HG02973 (cell line): ENCODE data around the gene DDIT4.
"Not testable (repeated sequence)": the region's sequence is repeated elsewhere in the genome, so short reads cannot be mapped to it uniquely, and the experiment has no call there.

ENCODE experiments used
- ATAC-seq: cut with Tn5 transposase; IDR thresholded peaks from one replicate; pipeline ENCODE4 v1.9.1; 2021; ENCODE audit warnings: moderate library complexity; ENCODE audit not compliant: unreplicated experiment

Gene DDIT4, protein sequence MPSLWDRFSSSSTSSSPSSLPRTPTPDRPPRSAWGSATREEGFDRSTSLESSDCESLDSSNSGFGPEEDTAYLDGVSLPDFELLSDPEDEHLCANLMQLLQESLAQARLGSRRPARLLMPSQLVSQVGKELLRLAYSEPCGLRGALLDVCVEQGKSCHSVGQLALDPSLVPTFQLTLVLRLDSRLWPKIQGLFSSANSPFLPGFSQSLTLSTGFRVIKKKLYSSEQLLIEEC

GRCh38 chr10:72273410-72274212, at the start of gene DDIT4:
TSS of gene DDIT4 (plus strand) at chr10:72273924. CDS start at chr10:72274217, 293 bp downstream.
- peak; percentile 85 for ATAC-seq

DNA sequence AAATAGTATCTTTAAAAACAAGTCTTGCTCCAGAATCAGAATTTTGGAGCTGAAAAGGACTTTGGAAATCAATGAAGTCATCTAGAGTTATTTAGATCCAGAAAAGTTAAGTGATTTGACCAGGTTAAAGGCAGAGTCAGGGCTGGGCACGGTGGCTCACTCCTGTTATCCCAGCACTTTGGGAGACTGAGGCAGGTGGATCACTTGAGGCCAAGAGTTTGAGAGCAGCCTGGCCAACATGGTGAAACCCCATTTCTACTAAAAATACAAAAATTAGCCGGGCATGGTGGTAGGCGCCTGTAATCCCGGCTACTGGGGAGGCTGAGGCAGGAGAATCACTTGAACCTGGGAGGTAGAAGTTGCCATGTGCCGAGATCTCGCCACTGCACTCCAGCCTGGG, 49.5 kb upstream of the DDIT4 start:
- ATAC-seq = not testable (repeated sequence)

DNA sequence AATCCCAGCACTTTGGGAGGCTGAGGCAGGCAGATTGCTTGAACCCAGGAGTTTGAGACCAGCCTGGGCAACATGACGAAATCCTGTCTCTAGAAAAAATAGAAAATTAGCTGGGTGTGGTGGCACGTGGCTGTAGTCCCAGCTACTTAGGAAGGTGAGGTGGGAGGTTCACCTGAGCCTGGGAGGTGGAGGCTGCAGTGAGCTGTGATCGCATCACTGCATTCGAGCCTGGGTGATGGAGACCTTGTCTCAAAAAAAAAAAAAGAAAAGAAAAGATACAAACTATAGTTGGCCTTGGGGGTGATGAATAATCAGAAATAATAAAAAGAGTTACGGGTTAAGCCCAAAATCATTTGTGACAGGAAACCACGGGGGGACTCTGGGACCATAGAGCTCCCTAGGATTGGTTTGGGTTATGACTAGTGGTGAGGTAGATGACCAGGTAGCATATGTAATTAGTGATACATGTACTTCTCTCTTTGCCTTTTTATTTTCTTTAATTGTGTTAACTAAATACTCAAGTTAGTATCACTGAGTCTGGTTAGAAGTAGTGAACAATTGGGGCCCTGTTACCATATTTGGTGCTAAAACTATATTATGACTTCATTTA, 47.2 kb upstream of the DDIT4 start:
- no peak for ATAC-seq

GRCh38 chr10:72227826-72228225, 45.9 kb upstream of the DDIT4 start:
- ATAC-seq = no peak

DNA sequence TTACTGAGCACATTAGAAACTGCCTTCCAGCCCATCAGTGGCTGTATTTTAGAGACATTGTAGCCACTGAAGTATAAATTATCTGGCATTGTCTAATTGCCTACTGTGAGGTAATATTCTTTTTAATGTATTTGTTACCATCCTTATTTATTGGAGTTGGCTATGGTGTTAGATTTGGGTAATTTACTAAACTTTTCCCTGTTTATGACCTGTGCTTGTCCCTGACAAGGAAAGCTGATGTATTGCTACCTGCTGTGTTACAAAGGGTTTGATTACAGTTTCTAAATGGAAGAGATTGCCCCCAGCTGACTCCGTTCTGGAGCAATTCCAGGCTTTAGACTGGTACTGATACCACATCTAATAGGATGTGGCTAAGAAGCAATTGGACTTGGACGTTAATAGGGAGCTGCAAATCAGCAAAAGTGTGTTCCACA, 45.4 kb upstream of the DDIT4 start:
- ATAC-seq = no peak

DNA sequence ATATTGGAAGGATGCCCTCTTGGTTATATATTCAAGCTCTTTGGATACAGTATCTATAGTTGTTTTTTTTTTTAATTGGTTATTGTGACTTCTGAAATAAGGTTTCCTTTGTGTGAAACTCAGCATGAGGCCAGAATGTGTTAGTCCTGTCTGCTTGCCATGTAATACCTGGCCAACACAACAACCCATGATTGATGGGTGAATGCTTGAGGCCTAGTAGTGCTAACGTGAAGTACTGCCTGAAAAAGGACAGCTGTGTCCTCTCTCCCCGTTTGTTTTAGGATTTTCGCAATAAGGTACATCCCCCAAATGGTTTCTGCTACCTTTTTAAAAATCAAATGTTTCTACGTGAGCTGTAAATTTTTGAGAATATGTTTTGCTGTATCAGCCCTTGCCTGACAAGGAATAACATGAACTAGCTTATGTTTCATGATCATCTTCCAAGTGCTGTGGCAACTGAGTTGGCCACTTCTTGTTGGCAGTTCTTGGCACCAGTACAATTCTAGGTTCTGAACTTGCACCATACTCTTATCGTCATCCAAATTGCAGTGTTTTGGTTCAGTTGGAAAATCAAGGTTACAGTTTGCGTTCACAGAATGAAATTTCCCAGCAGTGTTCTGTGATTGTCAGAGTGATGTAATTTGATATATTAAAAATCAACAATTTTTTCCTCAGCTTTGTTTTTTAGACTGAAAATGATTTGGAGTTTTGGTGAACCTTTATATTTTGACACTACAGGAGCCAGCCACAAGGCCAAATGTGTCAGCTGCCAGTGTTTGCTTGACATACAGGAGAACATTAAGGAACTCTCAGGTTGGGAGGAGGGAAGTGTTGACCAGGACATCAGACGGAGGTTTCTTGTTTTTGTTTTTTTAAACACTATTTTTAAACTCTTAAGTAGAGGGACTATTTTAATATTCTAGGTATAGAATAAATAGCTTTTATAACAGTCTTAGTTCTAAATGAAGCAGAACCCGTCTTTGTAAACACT, 44.2 kb upstream of the DDIT4 start:
- no peak for ATAC-seq

- ATAC-seq = no peak
These were observed 40.1 kb upstream of the DDIT4 start for GRCh38 chr10:72233621-72234020.

DNA sequence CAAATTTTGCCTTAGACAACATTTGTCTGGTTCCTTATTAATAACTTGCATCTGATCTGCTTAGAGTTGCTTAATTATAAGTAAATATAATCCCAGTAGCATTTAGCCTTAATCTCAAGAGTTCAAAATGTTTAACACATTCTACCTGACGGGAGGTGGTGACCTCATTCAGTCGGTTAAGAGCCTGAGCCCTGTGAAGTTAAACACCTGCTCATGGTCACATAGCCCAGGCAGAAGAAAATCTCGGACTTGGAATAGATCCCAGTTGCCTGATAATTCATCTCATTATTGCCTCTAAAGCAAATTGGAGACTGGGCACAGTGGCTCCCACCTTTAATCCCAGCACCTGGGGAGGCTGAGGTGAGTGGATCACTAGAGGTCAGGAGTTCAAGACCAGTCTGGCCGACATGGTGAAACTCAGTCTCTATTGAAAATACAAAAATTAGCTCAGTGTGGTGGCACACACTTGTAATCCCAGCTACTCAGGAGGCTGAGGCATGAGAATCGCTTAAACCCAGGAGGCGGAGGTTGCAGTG, 39.1 kb upstream of the DDIT4 start:
- ATAC-seq = no peak

DNA sequence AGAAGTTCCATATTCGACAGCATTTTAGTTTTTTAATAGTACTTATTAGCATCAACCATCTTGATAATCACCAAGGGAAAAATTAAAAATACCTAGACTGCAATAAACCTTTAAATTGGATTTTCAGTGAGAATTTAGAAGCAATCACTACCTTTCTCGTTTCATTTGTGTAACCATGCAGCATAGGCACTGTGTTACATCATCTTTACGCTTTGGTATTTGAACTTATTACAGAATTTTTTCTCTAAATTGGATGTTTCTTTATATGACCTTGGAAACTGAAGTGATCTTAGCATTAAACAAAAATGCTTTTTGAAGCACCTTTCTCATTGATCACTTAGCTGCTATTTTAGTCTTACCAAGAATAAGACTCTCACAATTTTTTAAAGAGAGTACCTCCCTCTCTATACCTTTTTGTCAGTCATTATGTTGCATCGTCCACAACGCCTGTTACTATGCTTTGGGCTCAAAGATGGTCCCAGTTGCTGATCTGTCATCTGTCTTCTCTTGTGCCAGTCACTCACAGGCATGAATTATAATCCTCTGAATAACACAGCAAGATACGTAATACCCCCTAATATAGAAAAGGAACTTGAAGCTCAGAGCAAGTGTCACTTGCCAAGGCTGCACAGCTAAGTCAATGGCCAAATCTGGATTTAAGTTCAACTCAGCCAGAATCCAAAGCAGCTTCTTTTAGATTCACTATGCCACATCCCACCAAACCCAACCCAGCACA, 38.0 kb upstream of the DDIT4 start:
- ATAC-seq = no peak

DNA sequence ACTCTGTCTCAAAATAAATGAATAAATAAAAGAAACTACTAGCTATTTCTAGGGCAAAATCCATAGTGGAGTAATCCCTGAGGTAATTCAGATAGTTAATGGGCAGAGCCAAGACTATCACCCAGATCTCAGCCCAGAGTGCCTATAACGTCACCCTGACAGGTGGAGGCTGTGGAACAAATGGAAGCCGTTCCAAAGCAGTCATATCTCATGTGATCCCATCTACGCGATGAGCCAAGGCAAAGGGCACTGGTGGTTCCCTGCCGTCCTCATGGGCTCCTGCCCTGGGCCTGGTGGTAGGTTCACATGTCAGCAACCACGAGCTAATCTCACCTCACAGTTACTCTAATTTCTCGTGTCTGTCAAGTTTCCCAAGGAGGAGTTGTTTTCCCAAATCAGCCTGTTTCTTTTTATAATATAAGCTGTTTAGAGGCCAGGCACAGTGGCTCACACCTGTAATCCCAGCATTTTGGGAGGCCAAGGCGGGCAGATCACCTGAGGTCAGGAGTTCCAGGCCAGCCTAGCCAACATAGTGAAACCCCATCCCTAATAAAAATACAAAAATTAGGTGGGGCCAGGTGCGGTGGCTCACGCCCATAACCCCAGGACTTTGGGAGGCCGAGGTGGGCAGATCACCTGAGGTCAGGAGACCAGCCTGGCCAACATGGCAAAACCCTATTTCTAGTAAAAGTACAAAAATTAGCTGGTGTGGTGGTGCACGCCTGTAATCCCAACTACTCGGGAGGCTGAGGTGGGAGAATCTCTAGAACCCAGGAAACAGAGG, 35.1 kb upstream of the DDIT4 start:
- no peak for ATAC-seq

- no peak for ATAC-seq
These were observed 34.3 kb upstream of the DDIT4 start for GRCh38 chr10:72239409-72239808.

- no peak for ATAC-seq
These were observed 33.4 kb upstream of the DDIT4 start for GRCh38 chr10:72240371-72240770.

- ATAC-seq = no peak
These were observed 32.0 kb upstream of the DDIT4 start for GRCh38 chr10:72241691-72242252.

DNA sequence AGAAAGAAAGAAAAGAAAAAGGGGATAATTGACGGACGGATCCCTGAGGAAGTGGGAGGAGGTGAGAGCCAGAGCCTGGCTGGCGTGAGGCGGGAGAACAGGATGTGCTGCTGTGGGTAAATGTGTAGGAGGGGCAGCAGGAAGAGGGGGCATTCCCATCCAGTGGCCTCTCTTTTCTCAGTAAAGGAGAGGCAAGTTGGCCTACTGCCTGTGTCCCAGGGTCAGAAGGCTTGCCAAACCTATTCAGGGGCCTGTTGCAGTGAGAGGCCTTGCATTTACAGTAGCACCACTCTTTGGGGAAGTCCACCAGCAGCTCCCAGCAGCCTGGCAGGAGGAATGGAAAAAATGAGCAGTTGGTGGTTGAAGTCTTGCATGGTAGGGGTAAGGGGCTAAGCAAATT, 31.0 kb upstream of the DDIT4 start:
- ATAC-seq = no peak

- ATAC-seq = no peak
These were observed 29.8 kb upstream of the DDIT4 start for GRCh38 chr10:72243822-72244437.

DNA sequence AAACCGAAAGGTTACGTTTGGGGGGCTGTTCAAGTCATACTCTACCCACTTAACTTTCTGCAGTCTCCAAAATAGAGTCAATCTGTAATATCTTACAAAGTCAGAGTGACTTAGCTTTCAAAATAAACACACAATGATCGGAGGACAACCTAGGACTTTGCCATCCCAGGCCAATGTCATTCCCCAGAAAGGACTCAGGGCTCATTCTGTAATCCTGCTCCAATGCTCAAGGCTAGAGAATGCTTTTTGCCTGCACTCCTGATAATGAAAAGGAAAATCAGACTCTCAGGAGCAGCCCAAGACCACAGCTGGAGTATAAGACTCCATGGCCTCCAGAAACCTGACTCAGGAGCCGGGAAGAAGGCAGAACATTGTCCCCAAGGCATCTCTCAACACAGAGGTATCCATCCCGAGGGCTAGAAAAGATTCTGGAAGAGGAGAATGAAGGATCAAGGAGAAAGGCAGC, 29.1 kb upstream of the DDIT4 start:
- no peak for ATAC-seq

DNA sequence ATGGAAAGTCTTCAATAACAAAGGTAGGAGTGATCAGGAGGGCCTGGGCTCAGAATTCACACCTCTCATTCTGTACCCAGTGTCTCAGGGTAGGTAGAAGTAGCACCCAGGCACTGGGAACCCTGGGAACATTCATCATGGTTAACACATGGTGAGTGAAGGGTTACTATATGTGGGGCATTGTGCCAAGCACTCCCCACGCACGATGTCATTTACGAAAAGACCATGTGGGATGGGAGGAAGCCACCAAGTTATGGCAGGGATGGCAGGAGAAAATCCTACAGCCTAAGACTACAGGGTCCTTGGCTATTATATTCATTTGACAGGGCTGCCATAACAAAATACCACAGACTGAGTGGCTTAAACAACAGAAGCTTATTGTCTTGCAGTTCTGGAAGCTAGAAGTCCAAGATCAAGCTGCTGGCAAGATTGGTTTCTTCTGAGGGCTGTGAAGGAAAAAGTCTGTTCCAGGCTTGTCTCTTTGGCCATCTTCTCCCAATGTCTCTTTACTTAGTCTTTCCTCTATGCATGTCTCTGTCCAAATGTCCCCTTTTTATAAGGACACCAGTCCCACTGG, 27.7 kb upstream of the DDIT4 start:
- ATAC-seq = no peak
